ENCODE data around the gene ROR2.

ROR2 gene

DNA sequence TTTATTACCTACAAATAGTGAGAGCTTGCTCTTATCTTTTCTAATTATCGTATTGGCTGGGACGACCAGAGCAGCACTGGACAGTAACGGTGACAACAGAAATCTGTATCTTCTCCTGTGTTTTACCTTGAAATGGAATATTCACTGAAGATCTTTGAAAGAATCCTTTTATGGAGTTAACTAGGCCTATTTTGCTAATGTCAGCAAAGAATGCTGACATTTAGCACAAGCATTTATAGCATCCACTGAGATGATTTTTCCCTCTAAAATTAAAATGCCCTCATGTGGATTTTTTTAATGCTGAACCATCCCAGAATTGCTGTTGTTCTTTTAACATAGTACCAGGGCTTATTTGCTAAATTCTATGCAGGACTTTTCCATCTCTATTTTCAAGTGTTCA lies 59.4 kb downstream of the ROR2 start:
- Histone ChIP-seq H3K4me2 (ENCODE audit: insufficient read depth, low read length) (no peak overlapping the region), H3K4me3 (ENCODE audit: low read depth in 1 of 2, low read length in 2 of 2) (no peak overlapping the region), H3K9me3 (ENCODE audit: insufficient read depth, low read length, severe bottlenecking) (no peaks in the 10 kb centered on the region), H3K4me1 (ENCODE audit: insufficient read depth, low read length) (no peaks in the 10 kb centered on the region), H3K27me3 (ENCODE audit: insufficient read depth, low read length, poor library complexity) (no peaks in the 10 kb centered on the region), H2AFZ (ENCODE audit: low read depth, low read length) (no peak overlapping the region), H3K36me3 (ENCODE audit: insufficient read depth, low read length) (no peaks in the 10 kb centered on the region), H3K79me2 (ENCODE audit: insufficient read depth, low read length) (no peaks in the 10 kb centered on the region), H3K27ac (ENCODE audit: low read length) (no peak overlapping the region), H3K9ac (ENCODE audit: low read depth, low read length) (no peak overlapping the region), H4K20me1 (ENCODE audit: insufficient read depth, low read length) (no peaks in the 10 kb centered on the region)
- ATAC-seq (ENCODE audit: insufficient read depth, low read depth) = no peak
- no peak for TF ChIP-seq CTCF (IDR thresholded peaks at IDR 0.05; ENCODE audit: borderline replicate concordance, extremely low read depth, low read length, poor library complexity, severe bottlenecking)
- no peak for TF ChIP-seq EZH2 (IDR thresholded peaks at IDR 0.05; ENCODE audit: borderline replicate concordance, low read depth, low read length, severe bottlenecking)
- DNase-seq = no peak

GRCh38 chr9:91889161-91889911 lies 60.7 kb downstream of the ROR2 start:
- Histone ChIP-seq H3K4me3 (ENCODE audit: low read depth in 1 of 2, low read length in 2 of 2) (no peak overlapping the region), H3K27ac (ENCODE audit: low read length) (no peak overlapping the region), H3K4me2 (ENCODE audit: insufficient read depth, low read length) (no peak overlapping the region), H3K4me1 (ENCODE audit: insufficient read depth, low read length) (no peaks in the 10 kb centered on the region), H3K9ac (ENCODE audit: low read depth, low read length) (no peak overlapping the region), H3K36me3 (ENCODE audit: insufficient read depth, low read length) (no peaks in the 10 kb centered on the region), H4K20me1 (ENCODE audit: insufficient read depth, low read length) (no peaks in the 10 kb centered on the region), H3K79me2 (ENCODE audit: insufficient read depth, low read length) (no peaks in the 10 kb centered on the region), H2AFZ (ENCODE audit: low read depth, low read length) (no peak overlapping the region), H3K9me3 (ENCODE audit: insufficient read depth, low read length, severe bottlenecking) (no peaks in the 10 kb centered on the region), H3K27me3 (ENCODE audit: insufficient read depth, low read length, poor library complexity) (peaks cover 2% of the 10 kb centered on the region)
- ATAC-seq (ENCODE audit: insufficient read depth, low read depth) (no peak), DNase-seq (no peak)
- TF ChIP-seq EZH2 (IDR thresholded peaks at IDR 0.05; ENCODE audit: borderline replicate concordance, low read depth, low read length, severe bottlenecking) = no peak
- TF ChIP-seq CTCF (IDR thresholded peaks at IDR 0.05; ENCODE audit: borderline replicate concordance, extremely low read depth, low read length, poor library complexity, severe bottlenecking) = no peak

GRCh38 chr9:91886414-91887076 lies 63.5 kb downstream of the ROR2 start:
- H3K27ac ChIP-seq (ENCODE audit: low read length) = no peak overlapping the region
- ATAC-seq (ENCODE audit: insufficient read depth, low read depth) (no peak), DNase-seq (no peak)
- TF ChIP-seq EZH2 (IDR thresholded peaks at IDR 0.05; ENCODE audit: borderline replicate concordance, low read depth, low read length, severe bottlenecking) (no peak), CTCF (IDR thresholded peaks at IDR 0.05; ENCODE audit: borderline replicate concordance, extremely low read depth, low read length, poor library complexity, severe bottlenecking) (no peak)
- no peaks in the 10 kb centered on the region for H3K4me1 ChIP-seq (ENCODE audit: insufficient read depth, low read length)
- no peaks in the 10 kb centered on the region for H4K20me1 ChIP-seq (ENCODE audit: insufficient read depth, low read length)
- H3K36me3 ChIP-seq (ENCODE audit: insufficient read depth, low read length) = no peaks in the 10 kb centered on the region
- H3K9ac ChIP-seq (ENCODE audit: low read depth, low read length) = no peak overlapping the region
- H3K9me3 ChIP-seq (ENCODE audit: insufficient read depth, low read length, severe bottlenecking) = no peaks in the 10 kb centered on the region
- H3K27me3 ChIP-seq (ENCODE audit: insufficient read depth, low read length, poor library complexity) = peaks cover 11% of the 10 kb centered on the region
- H3K4me3 ChIP-seq (ENCODE audit: low read depth in 1 of 2, low read length in 2 of 2) = no peak overlapping the region
- no peaks in the 10 kb centered on the region for H3K79me2 ChIP-seq (ENCODE audit: insufficient read depth, low read length)
- no peak overlapping the region for H2AFZ ChIP-seq (ENCODE audit: low read depth, low read length)
- no peak overlapping the region for H3K4me2 ChIP-seq (ENCODE audit: insufficient read depth, low read length)
